Measurements from ENCODE around the gene SPESP1.
"Not testable (repeated sequence)": the region's sequence is repeated elsewhere in the genome, so short reads cannot be mapped to it uniquely, and the experiment has no call there.

Gene SPESP1

GRCh38 chr15:68966996-68967395 lies 36.7 kb downstream of the SPESP1 start:
- no peak for DNase-seq

- no peak for DNase-seq
These were observed 37.6 kb downstream of the SPESP1 start for GRCh38 chr15:68967948-68968347.

GRCh38 chr15:68969298-68969697 lies 39.0 kb downstream of the SPESP1 start:
- no peak for DNase-seq

DNA sequence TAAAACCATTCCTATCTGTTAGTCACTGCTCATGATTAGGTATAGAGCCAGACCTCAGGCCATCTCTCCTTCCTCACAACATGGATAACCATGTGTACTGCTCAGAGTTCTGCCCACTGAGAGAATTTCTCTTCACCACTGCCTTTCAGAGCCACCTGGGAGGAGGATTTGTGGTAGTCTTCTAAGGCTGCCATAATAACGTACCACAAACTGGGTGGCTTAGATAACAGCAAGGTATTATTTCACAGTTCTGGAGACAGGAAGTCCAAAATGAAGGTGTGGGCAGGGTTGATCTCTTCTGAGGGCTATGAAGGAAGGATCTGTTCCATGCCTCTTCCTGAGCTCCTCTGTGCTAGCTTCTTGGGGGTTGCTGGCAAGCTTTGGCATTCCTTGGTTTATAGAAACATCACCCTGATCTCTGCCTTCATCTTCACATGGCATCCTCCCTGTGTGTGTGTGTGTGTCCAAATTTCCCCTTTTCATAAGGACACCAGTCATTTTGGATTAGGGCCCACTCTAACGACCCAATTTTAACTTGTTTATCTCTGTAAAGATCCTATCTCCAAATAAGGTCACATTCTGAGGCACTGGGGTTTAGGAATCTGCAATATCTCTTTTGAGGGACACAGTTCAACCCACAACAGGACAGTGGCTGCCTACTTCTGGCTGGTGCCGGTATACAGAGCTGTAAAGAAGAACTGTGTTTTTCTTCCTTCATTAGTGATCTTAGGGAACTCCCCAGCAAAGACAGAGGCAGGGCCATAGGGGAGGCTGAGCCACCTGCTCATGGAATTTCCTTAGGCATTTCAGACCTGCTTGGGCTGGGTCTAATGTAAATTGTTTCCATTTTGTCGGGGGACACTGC lies 42.1 kb downstream of the SPESP1 start:
- no peak for DNase-seq

DNA sequence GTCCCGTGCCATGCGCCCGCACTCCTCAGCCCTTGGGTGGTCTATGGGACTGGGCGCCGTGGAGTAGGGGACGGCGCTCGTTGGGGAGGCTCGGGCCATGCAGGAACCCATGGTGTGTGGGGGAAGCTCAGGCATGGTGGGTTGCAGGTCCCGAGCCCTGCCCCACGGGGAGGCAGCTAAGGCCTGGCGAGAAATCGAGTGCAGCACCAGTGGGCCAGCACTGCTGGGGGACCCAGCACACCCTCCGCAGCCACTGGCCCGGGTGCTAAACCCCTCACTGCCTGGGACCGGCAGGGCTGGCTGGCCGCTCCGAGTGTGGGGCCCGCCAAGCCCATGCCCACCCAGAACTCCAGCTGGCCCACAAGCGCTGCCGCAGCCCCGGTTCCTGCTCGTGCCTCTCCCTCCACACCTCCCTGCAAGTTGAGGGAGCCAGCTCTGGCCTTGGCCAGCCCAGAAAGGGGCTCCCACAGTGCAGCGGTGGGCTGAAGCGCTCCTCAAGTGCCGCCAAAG lies 45.4 kb downstream of the SPESP1 start:
- DNase-seq = not testable (repeated sequence)

DNA sequence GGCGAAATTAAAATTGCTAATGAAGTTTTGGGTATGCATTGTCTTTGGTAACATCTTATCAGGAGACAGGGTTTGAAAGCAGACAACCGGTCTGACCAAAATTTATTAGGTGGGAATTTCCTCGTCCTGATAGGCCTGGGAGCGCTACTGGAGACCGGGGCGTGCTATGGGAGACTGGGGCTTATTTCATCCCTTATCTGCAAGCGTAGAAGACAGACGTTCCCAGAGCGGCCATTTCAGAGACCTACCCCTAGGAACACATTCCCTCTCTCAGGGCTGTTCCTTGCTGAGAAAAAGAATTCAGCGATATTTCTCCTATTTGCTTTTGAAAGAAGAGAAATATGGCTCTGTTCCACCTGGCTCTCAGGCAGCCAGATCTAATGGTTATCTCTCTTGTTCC lies 47.1 kb downstream of the SPESP1 start:
- DNase-seq = not testable (repeated sequence)

DNA sequence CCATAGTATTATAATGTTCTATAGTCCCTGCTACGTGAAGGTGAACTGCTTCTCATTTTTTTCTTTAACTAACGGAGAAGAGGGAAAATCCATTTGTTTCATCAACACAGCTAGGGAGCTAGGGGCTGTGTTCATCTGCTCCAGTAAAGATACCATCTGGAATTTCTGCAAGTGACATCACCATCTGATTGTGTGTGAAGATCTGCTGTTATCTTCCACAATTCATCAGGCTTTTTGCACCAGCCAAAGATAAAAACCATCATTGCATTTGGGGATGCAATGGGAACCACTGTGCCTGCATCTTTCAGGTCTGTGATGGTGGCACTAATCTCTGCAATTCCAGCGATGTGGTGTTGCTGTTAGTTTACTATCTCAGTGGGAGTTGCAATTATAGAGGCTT lies 48.7 kb downstream of the SPESP1 start:
- no peak for DNase-seq

- no peak for DNase-seq
These were observed 49.5 kb downstream of the SPESP1 start for GRCh38 chr15:68979816-68980215.

DNA sequence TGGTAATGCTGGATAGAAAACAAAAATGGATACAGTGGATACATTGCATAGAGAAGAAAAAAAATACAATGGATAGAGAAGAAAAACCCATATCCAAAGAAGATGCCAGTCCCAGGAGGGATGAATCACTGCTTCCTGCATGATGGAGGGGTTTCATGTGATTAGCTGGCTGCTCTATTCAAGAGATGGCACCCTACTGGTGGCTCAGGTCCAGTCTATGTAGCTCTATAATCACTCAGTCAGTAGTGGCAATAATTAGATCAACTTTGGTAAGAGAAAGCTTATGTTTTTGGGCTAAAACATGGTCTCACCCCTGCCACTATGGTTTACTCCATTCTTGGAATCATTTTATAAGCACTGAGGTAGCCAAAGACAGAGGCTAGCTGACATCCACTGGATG lies 50.5 kb downstream of the SPESP1 start:
- DNase-seq = no peak

DNA sequence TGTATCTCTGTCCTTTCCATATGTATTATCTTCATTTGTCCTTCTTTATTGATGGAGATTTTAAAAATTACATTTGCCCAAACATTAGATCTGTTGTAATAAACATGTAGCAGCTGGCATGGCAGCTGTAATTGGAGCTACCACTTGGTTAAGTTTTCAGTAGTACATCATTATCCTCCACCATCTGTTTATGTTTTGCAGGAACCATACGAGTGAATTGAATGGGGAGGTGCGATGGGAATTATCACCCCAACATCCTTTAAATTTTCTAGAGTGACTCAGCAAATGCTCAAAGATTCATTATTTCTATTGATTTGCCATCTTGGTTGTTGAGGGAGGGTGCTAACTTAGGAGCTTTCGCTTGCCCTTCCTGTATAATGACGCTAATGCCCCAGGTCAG lies 51.6 kb downstream of the SPESP1 start:
- no peak for DNase-seq

- DNase-seq = no peak
These were observed 52.7 kb downstream of the SPESP1 start for GRCh38 chr15:68982976-68983563.

DNA sequence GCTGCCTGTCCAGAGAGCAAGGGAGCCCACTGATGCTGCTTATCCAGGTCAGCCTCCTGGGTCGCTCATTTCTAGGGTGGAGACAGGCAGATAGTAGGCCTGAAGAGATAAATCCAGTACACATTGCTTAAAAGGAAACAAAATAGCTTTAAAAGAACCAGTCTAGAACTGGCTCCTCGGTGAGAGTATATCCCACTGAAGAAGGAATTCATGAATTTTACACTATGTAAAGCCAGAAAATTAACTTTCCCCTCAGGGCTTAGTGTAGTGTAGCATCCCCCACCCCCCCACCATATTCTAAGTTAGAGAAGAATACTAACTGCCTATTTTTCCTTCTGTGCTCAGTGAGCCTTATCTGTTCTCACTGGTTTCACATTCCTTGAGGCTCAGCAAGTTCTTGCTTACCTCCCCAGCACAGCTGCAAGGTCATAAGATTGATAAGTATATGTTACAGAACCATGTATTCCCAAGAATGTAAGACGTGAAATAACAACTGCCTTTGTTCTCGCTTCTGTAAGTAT lies 53.7 kb downstream of the SPESP1 start:
- no peak for DNase-seq

GRCh38 chr15:68984586-68984985 lies 54.3 kb downstream of the SPESP1 start:
- DNase-seq = no peak

DNA sequence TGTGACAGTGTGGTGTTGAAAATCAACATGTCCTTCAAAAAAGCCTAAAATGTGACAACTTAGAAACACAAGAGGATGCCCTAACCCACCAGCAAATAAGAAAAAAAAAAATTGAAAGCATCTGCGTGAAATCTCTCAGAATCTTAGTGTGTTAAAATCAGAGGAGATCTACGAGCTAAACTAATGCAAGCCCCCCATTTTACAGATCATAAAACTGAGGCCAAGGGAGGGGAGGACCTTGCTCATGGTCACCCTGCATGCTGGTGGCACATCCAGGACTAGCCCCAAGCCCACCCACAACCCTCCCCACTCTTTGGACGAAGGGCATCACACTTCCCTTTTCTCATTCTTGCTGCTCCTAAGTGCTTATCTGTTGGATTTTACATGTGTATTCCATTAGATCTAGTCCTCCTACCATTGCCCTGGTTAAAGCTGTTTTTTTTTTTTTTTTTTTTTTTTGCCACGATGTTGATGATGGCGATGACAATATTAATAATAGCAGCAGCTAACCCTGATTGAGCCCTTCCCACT lies 55.1 kb downstream of the SPESP1 start:
- no peak for DNase-seq

DNA sequence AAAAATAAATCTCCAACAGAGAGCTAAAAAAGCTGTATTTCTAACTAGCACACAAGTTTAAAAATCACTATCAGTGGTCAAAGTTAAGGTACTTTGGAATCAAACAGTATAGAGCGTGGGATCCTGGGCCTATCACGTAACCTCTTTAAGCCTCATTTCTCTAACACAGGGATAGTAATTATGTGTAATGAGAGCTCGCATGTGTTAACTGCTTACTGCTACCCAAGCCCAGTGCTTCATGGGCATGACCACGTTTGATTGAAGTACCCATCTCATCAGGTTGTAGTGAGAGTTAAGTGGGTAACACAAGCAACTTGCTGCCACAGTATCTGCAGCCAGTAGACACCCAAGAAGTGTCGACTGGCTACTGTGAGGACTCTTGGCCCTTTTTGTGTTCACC lies 56.0 kb downstream of the SPESP1 start:
- no peak for DNase-seq

GRCh38 chr15:68987120-68987519 lies 56.8 kb downstream of the SPESP1 start:
- DNase-seq = no peak

DNA sequence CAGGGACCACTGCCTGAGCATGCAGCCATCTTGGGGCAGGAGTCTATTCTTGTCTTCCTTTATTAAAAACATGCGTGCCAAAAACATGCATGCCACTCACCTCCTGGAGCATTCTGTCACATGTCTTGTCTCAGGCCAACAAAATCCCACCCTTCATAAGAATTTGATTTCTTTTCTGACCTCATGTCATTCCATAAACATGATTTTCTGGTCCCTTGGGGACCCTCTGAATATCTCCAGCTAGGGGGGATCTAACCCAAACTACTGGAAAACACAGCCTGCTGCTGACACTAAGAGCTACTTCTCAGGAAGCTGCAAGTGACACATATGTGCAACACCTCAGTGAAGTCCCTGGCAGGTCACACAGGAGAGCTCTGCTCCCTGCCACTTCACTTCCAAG lies 57.4 kb downstream of the SPESP1 start:
- no peak for DNase-seq

DNA sequence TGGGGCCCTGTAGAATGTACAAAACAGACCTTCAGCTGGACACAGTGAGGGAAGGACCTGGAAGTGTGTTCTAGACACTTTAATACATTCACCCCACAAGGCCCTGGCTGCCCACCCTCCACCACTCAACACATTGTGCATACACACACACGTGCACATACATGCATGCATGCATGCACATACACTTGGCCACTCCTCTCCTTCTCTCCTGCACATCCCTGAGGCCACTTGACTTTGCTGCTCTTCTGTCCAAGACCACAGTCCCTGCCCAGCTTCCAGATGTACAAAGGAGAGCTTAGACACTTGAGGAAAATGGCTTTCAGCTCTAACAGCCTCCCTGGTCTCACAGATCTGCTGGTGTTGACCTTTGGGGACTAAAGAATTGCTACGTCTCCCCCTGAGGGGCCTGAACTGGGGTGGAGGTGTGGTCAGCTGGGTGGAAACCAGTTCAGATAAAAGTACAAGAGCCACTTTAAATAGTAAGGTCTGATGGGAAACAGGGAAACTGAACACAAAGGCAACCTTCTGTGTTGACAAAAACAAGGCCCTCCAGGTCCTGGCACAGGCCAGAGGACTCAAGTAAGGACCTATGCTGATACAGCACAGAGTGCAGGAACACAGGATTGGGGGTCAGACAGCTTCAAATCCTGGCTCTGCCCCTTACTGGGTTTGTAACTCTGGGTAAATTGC lies 59.4 kb downstream of the SPESP1 start:
- DNase-seq = no peak

- no peak for DNase-seq
These were observed 60.1 kb downstream of the SPESP1 start for GRCh38 chr15:68990231-68990991.

DNA sequence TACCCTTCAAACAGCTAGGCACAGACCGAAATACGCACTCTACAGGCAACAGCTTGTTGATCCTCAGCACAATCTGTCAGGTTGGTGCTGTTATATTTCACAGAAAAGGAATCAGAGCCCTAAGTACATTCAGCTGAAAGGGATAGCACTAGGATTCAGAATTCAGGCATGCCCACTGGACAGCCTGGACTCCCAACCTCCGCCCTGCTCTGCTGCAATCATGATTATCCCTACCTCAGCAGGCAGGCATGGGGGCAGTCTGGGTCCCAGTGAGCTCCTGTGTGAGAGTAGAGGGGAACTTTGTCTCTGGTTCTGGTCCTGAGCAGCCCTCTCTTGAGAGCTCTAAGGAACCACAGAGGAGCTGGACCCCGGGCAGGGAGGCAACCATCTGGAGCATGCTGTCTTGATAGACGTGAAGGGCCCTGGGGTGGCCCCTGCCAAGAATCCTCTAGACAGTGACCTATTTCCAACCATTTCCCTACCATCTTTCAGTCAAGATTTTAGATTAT lies 60.7 kb downstream of the SPESP1 start:
- DNase-seq = no peak

DNA sequence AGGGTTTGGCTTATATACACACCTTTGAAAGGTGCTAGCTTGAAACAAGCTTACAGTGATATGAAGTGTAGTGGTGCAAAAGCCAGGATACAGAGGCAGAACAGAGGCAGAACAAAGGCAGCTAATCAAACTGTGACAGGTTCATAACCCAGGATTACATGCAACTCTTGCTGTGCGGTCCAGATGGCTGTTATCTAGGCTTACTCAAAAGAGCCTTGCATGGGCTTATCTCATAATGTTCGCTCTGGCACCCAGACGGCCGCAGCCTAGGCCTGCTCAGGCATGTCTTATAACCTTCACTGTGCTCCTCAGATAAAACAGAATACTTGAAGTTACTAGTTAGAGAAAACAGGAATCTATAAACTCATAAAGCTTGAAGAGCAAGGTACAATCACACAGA lies 61.4 kb downstream of the SPESP1 start:
- DNase-seq = no peak

- DNase-seq = no peak
These were observed 62.4 kb downstream of the SPESP1 start for GRCh38 chr15:68992696-68993095.

Data from NCI-H2227 treated with DMSO at 0.1 percent for 48 hours (cell line).